IMR-90 (cell line): Measurements from ENCODE around the gene RHAG. TPM values are rescaled to one million over a fixed set of nuclear protein-coding genes. Genes with fewer than 3 reads are reported as not detected.

Experiments used
- ATAC-seq: fragments of 200-7000 bp; cut with Tn5 transposase; 2 replicates; pipeline ENCODE4 v1.9.1; 2020; ENCODE audit warnings: low read depth, mild to moderate bottlenecking, moderate library complexity
- BruUV-seq: library from RNA; stranded (reverse); fragments of 400-500 nt; replicated peaks from 2 replicates; lab custom pipeline; 2021; lab: Mats Ljungman, UMichigan
- CTCF ChIA-PET: fragments of 300-600 bp; formaldehyde crosslinking; extraction: SDS; loops from one replicate; lab custom pipeline; 2021; ENCODE audit warnings: antibody characterized with exemption; lab: Yijun Ruan, JAX
- POLR2A ChIA-PET: fragments of 300-600 bp; sonication (Branson Sonifier 250); formaldehyde crosslinking; loops from one replicate; lab custom pipeline; 2022; ENCODE audit warnings: antibody characterized with exemption; ENCODE audit not compliant: unreplicated experiment; lab: Charles Lee
- DNase-seq: peaks from one replicate; pipeline ENCODE4 v3.0.0; 2013
- H2AFZ ChIP-seq: replicated peaks from 2 replicates; pipeline ENCODE3; 2013; ENCODE audit warnings: low read length, mild to moderate bottlenecking; ENCODE audit not compliant: poor library complexity
- H2AK5ac ChIP-seq: 2 replicates; pipeline ENCODE4 v1.6.1; 2013; ENCODE audit warnings: low read depth, low read length, inconsistent platforms
- H2AK9ac ChIP-seq: replicated peaks from 2 replicates; pipeline ENCODE3; 2013; ENCODE audit warnings: mild to moderate bottlenecking, low read depth, low read length, moderate library complexity; ENCODE audit not compliant: poor library complexity
- H2BK120ac ChIP-seq: 2 replicates; pipeline ENCODE4 v1.6.1; 2013; ENCODE audit warnings: low read depth, low read length, inconsistent platforms
- H2BK15ac ChIP-seq: 3 replicates; pipeline ENCODE4 v1.6.1; 2013; ENCODE audit warnings: low read depth, low read length, inconsistent platforms
- H2BK20ac ChIP-seq: 2 replicates; pipeline ENCODE4 v1.6.1; 2013; ENCODE audit warnings: low read depth, mild to moderate bottlenecking, inconsistent platforms, low read length, moderate library complexity
- H2BK5ac ChIP-seq: 2 replicates; pipeline ENCODE4 v1.6.1; 2013; ENCODE audit warnings: mild to moderate bottlenecking, low read depth, low read length, inconsistent platforms; ENCODE audit not compliant: poor library complexity, severe bottlenecking
- H3K14ac ChIP-seq: replicated peaks from 2 replicates; pipeline ENCODE4 v1.6.1; 2013; ENCODE audit warnings: low read depth, low read length, inconsistent platforms
- H3K18ac ChIP-seq: 2 replicates; pipeline ENCODE4 v1.6.1; 2013; ENCODE audit warnings: low read depth, low read length, control low read depth
- H3K23ac ChIP-seq: 2 replicates; pipeline ENCODE4 v1.6.1; 2013; ENCODE audit warnings: low read depth, low read length, inconsistent platforms
- H3K27ac ChIP-seq: 2 replicates; pipeline ENCODE4 v1.5.1; 2013; ENCODE audit warnings: mild to moderate bottlenecking, control low read depth, low read length; ENCODE audit not compliant: insufficient read depth
- H3K27me3 ChIP-seq: 2 replicates; pipeline ENCODE4 v1.6.1; 2013; ENCODE audit warnings: low read length; ENCODE audit not compliant: control insufficient read depth, insufficient read depth
- H3K36me3 ChIP-seq: 2 replicates; pipeline ENCODE4 v1.6.1; 2013; ENCODE audit warnings: low read length, mixed read lengths; ENCODE audit not compliant: control insufficient read depth, insufficient read depth
- H3K4ac ChIP-seq: 2 replicates; pipeline ENCODE4 v1.6.1; 2013; ENCODE audit warnings: low read depth, low read length, inconsistent platforms
- H3K4me1 ChIP-seq: 2 replicates; pipeline ENCODE4 v1.6.1; 2013; ENCODE audit warnings: low read length, mixed read lengths; ENCODE audit not compliant: control insufficient read depth, insufficient read depth
- H3K4me2 ChIP-seq: 2 replicates; pipeline ENCODE4 v1.6.1; 2013; ENCODE audit warnings: low read depth, mild to moderate bottlenecking, control low read depth, low read length, moderate library complexity
- H3K4me3 ChIP-seq: 2 replicates; pipeline ENCODE4 v1.5.1; 2013; ENCODE audit warnings: low read depth, mild to moderate bottlenecking, control low read depth, low read length, moderate library complexity; ENCODE audit not compliant: insufficient read depth
- H3K56ac ChIP-seq: 2 replicates; pipeline ENCODE4 v1.6.1; 2013; ENCODE audit warnings: low read length, inconsistent platforms; ENCODE audit not compliant: insufficient read depth; ENCODE audit errors: extremely low read depth
- H3K79me1 ChIP-seq, 2 experiments: 2 replicates each; pipeline ENCODE4 v1.6.1; 2013; ENCODE audit warnings: low read length in 2 of 2, inconsistent platforms in 1 of 2, low read depth in 1 of 2
- H3K9ac ChIP-seq: 2 replicates; pipeline ENCODE4 v1.6.1; 2013; ENCODE audit warnings: low read depth, low read length, control low read depth
- H3K9me1 ChIP-seq: 2 replicates; pipeline ENCODE4 v1.6.1; 2013; ENCODE audit warnings: low read length, inconsistent platforms; ENCODE audit not compliant: insufficient read depth
- H3K9me3 ChIP-seq: 2 replicates; pipeline ENCODE4 v1.6.1; 2013; ENCODE audit warnings: low read length; ENCODE audit not compliant: control insufficient read depth, insufficient read depth
- H4K20me1 ChIP-seq: 2 replicates; pipeline ENCODE4 v1.6.1; 2013; ENCODE audit warnings: low read length, inconsistent platforms; ENCODE audit not compliant: insufficient read depth
- H4K5ac ChIP-seq: 2 replicates; pipeline ENCODE4 v1.6.1; 2013; ENCODE audit warnings: mild to moderate bottlenecking, low read depth, low read length, control low read depth
- H4K8ac ChIP-seq, 2 experiments: 2 replicates each; pipeline ENCODE4 v1.6.1; 2013; ENCODE audit warnings: low read depth in 2 of 2, low read length in 2 of 2, control low read depth in 1 of 2, inconsistent platforms in 1 of 2
- H4K91ac ChIP-seq: 2 replicates; pipeline ENCODE4 v1.6.1; 2013; ENCODE audit warnings: low read depth, low read length, inconsistent platforms; ENCODE audit not compliant: insufficient read depth
- BHLHE40 ChIP-seq: fragments of 150-350 bp; IDR thresholded peaks from 2 replicates; pipeline ENCODE4 v1.6.1; 2016; ENCODE audit warnings: mild to moderate bottlenecking, low read depth, low read length
- CEBPB ChIP-seq: IDR thresholded peaks from 2 replicates; pipeline ENCODE4 v1.6.1; 2012; ENCODE audit warnings: low read depth, low read length, improper control_type of control experiment
- CHD1 ChIP-seq: IDR thresholded peaks from 2 replicates; pipeline ENCODE4 v1.6.1; 2012; ENCODE audit warnings: low read depth, low read length, improper control_type of control experiment
- CTCF ChIP-seq: conservative IDR thresholded peaks from 2 replicates; pipeline ENCODE4 v1.5.1; 2012; ENCODE audit warnings: mild to moderate bottlenecking, low read depth, low read length, improper control_type of control experiment
- FOS ChIP-seq: fragments of 150-350 bp; IDR thresholded peaks from 2 replicates; pipeline ENCODE4 v1.6.1; 2016; ENCODE audit warnings: low read depth, low read length
- MAFK ChIP-seq: IDR thresholded peaks from 2 replicates; pipeline ENCODE4 v1.6.1; 2012; ENCODE audit warnings: low read depth, low read length, improper control_type of control experiment
- MAZ ChIP-seq: IDR thresholded peaks from 2 replicates; pipeline ENCODE4 v1.6.1; 2012; ENCODE audit warnings: low read depth, mild to moderate bottlenecking, low read length, improper control_type of control experiment, moderate library complexity, borderline replicate concordance
- MXI1 ChIP-seq: IDR thresholded peaks from 2 replicates; pipeline ENCODE4 v1.6.1; 2012; ENCODE audit warnings: low read depth, mild to moderate bottlenecking, low read length, moderate library complexity, borderline replicate concordance
- NFE2L2 ChIP-seq: fragments of 150-350 bp; IDR thresholded peaks from 2 replicates; pipeline ENCODE4 v1.6.1; 2016; ENCODE audit warnings: low read depth, mild to moderate bottlenecking, low read length
- POLR2A ChIP-seq: IDR thresholded peaks from 2 replicates; pipeline ENCODE4 v1.6.1; 2012; ENCODE audit warnings: mild to moderate bottlenecking, low read depth, low read length
- RCOR1 ChIP-seq: IDR thresholded peaks from 2 replicates; pipeline ENCODE4 v1.6.1; 2012; ENCODE audit warnings: mild to moderate bottlenecking, low read length, improper control_type of control experiment; ENCODE audit not compliant: insufficient replicate concordance
- SMC3 ChIP-seq: fragments of 150-350 bp; IDR thresholded peaks from 2 replicates; pipeline ENCODE4 v1.6.1; 2016; ENCODE audit warnings: low read depth, mild to moderate bottlenecking, antibody characterized with exemption, low read length, moderate library complexity
- USF2 ChIP-seq: fragments of 150-350 bp; IDR thresholded peaks from 2 replicates; pipeline ENCODE4 v1.6.1; 2017; ENCODE audit warnings: mild to moderate bottlenecking, antibody characterized with exemption, low read length, low read depth
- WGBS, 2 experiments: methylation state at CpG; one replicate each; pipeline versions ENCODE4 v1.1.5 to v1.1.7; 2013; ENCODE audit warnings: missing lambda C conversion rate in 2 of 2; ENCODE audit not compliant: insufficient read length in 1 of 2; ENCODE audit errors: extremely low coverage in 2 of 2; 5-methylcytosine and 5-hydroxymethylcytosine counted together
- dilution Hi-C: fragments of 300-500 bp; cut with HindIII; formaldehyde crosslinking; loops from one replicate; pipeline ENCODE4 v1.14.3; 2018; ENCODE audit warnings: low sequenced_read_pairs; ENCODE audit not compliant: unreplicated experiment
- in situ Hi-C: fragments of 300-500 bp; cut with MboI; formaldehyde crosslinking; loops from 3 replicates; pipeline ENCODE4 v1.14.3; 2019; ENCODE audit warnings: low sequenced_read_pairs, inconsistent platforms, mixed read lengths
- intact Hi-C: fragments of 100-400 bp; cut with micrococcal nuclease; formaldehyde crosslinking; loops from 2 replicates; pipeline ENCODE4 v1.10.0; 2022
- polyA plus RNA-seq, 3 experiments: library from polyadenylated mRNA; depleted of rRNA; stranded (reverse); fragments of >200 nt; gene quantifications; 2 replicates each; pipeline ENCODE4 v1.2.3, GENCODE V29; 2012; ENCODE audit warnings: low replicate concordance in 1 of 3
- total RNA-seq: library from RNA; depleted of rRNA; stranded (reverse); fragments of >200 nt; gene quantifications from 2 replicates; pipeline ENCODE4 v1.2.3, GENCODE V29; 2012

The RHAG gene
- total and polyA plus RNA-seq, 2 of the 4 experiments (the other 2 are of a cell fraction): not detected

- ATAC-seq (no peak), DNase-seq (no peak)
- Histone ChIP-seq H3K9me3 (no peaks in the 10 kb centered on the region), H3K4ac (no peak overlapping the region), H3K79me1 (no peaks in the 10 kb centered on the region), H2BK20ac (no peak overlapping the region), H2BK15ac (no peak overlapping the region), H2BK5ac (no peak overlapping the region), H3K27me3 (no peaks in the 10 kb centered on the region), H4K20me1 (no peaks in the 10 kb centered on the region), H3K4me3 (no peak overlapping the region), H3K4me2 (no peak overlapping the region), H3K36me3 (no peaks in the 10 kb centered on the region), H2AFZ (no peak overlapping the region), H2AK5ac (no peak overlapping the region), H2AK9ac (no peak overlapping the region), H3K23ac (no peak overlapping the region), H3K18ac (no peak overlapping the region), H3K9me1 (no peaks in the 10 kb centered on the region), H4K91ac (no peak overlapping the region), H3K56ac (no peak overlapping the region), H4K5ac (no peak overlapping the region), H3K9ac (no peak overlapping the region), H3K27ac (no peak overlapping the region), H4K8ac (no peak overlapping the region), H2BK120ac (no peak overlapping the region), H3K4me1 (no peaks in the 10 kb centered on the region), H3K14ac (no peak overlapping the region)
- ChIA-PET POLR2A (no interaction called here), CTCF (no interaction called here)
- intact Hi-C loops (no loop called here), dilution Hi-C loops (no loop called here), in situ Hi-C loops (no loop called here)
- 100% methylated on average over 1 of the region's 5 CpGs; no CpG with 5 or more reads in 1 of the 2 experiments for WGBS, 2 experiments
- no TSS peak for BruUV-seq
- TF ChIP-seq CHD1 (no peak), BHLHE40 (no peak), CEBPB (no peak), SMC3 (no peak), MXI1 (no peak), FOS (no peak), RCOR1 (no peak), POLR2A (no peak), MAZ (no peak), NFE2L2 (no peak), USF2 (no peak), MAFK (no peak), CTCF (no peak)
Measured at GRCh38 chr6:49666930-49667757, 30.5 kb upstream of the RHAG start.
